GM21447 (cell line): ENCODE measurements around the gene CTRB2.
"Not testable (repeated sequence)": the region's sequence is repeated elsewhere in the genome, so short reads cannot be mapped to it uniquely, and the experiment has no call there.

Source experiments
- ATAC-seq: cut with Tn5 transposase; IDR thresholded peaks from one replicate; pipeline ENCODE4 v1.9.1; 2021; ENCODE audit not compliant: unreplicated experiment

CTRB2 gene

GRCh38 chr16:75242436-75243078 is 35.6 kb upstream of the CTRB2 start:
- ATAC-seq = not testable (repeated sequence)

- ATAC-seq = no peak
Observed at GRCh38 chr16:75241955-75242354, 35.0 kb upstream of the CTRB2 start.

GRCh38 chr16:75241412-75241811 is 34.5 kb upstream of the CTRB2 start:
- ATAC-seq = no peak

DNA sequence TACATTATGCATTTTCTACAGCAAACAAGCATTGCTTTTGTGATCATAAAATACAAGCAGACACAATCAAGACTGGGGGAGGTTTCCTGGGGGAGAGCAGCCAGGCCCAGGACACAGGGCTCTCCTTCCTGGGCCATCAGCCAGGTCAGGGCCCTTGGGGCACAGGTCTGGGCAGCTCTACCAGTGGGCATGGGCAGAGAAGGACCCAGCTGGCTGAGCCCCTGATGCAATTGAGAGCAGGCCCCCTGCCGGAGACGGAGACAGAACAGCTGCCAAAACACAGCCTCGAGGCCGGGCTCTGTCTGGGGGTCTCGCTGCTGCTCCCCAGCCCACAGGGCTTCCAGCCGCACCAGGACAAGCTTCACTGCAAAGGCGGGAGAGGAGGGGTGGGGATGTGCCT is 33.7 kb upstream of the CTRB2 start:
- not testable (repeated sequence) for ATAC-seq

DNA sequence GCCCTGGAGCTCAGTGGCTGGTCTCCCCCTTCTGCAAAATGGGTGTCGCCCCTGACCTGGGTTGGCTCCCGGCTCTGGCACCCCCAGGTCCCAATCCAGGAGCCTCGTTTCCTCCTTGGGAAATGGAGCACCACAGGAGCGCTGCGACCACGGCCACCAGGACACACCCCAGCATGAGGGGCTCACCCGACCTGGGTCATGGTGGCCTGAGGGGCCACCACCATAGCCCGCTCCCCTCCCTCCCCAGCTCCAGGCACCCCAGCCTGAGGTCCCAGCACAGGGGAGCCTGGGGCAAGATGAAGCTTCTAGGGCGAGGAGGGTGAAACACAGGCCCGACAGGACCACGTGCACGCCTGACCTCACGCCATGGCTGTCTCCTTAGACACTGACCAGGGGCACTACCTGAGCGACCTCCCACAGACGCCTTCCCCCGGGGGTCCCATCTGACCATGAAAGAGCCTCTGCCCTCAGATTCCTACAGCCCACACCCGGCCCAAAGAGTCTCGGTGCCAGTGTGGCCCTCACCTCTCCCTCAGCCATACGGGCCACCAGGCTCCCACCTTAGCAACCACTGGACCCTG is 32.7 kb upstream of the CTRB2 start:
- ATAC-seq = no peak

- no peak for ATAC-seq
Observed at GRCh38 chr16:75238853-75239541, 32.0 kb upstream of the CTRB2 start.

DNA sequence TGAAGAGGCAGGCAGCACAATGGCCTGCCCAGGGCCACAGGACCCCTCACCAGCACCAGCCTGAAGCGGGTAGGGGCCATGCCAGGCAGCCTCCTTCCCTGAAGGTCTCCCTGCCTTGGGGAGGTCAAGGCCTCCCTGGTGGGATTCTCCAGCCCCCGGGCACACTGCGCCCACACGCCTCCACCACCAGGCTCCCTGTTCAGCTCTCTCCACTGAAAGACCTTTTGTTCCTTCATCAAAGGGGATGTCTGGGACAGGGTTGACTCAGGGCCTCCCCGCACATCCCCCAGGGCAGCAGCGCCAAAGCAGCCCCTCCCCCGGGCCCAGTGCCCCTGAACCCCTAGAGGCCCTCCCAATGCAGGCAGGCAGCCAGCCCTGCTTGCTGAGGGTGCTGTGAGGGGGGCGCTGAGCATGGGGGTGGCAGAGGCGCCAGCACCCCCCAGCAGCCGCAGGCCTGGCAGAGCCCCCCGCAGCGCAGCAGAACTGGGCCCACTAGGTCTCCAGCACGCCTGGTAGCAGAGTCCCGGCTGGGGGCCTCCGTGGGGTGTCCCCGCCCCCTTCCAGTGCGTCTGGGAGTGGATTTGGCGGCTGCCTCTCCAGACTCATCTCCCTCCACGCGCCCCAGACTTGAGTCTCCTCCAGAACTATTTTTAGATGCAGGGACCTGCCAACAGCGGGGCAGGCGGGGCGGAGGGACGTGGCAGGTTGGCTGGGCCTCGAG is 31.3 kb upstream of the CTRB2 start:
- no peak for ATAC-seq

DNA sequence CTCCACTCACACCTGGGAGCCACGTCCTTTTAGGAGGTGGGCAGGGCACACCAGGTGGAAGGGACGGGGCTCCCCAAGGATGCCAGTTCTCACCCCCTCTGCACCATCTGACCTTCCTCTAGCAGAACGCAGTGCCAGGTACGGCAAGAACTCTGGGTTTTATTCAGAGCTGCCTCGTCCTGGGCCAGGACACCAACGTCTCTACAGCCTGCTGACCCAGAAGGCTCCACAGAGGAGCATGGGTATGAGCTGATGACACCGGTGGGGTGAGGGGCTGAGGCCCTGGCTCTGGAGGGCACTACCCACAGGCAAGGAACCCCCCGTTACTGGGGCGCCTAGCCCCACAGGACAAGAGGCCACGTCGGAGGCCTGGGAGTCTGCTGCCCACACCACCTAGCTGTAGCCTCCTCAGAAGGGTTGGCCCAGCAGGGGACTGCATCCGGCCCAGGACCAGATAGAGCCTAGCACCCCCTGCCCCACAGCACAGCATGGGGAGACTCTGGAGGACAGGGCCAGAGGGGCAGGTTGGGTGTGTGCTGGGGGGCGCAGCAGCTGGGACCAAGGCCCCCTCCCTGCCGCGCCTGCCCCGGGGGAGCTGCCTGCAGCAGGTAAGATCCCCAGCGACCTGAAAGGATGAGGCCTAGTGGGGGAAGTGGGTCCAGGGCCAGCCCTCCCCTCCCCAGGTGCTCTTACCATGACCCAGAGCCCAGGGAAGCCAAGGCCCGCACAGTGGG is 30.6 kb upstream of the CTRB2 start:
- ATAC-seq = no peak

DNA sequence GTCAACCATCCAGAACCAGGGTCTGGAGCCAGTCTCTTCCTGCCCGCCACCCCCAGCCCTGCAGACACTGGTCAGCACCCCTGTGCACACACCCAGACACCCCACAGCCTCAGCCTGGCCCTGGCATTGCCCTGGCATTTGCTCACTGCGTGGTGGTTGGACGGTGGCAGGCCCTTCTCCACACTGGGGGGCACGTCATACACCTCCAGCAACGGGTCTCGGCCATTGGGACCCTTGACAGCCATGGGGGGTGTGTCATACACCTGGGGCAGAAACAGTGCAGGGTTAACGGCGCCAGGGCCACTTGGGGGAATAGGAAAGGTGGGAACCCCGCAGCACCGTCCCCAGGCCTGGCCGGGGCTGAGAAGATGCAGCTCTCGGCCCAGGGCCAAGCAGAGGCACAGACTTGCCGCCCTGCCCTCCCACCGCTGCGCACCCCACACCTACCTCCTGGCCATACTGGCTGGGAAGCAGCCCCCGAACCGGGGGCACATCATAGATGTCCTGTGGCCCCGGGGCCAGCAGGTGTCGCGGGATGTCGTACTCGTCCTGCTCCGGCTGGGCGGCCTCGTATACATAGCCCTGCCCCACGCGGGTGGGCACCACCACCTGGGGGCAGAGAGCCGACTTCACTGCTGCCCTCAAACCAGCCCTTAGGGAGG is 29.9 kb upstream of the CTRB2 start:
- no peak for ATAC-seq

DNA sequence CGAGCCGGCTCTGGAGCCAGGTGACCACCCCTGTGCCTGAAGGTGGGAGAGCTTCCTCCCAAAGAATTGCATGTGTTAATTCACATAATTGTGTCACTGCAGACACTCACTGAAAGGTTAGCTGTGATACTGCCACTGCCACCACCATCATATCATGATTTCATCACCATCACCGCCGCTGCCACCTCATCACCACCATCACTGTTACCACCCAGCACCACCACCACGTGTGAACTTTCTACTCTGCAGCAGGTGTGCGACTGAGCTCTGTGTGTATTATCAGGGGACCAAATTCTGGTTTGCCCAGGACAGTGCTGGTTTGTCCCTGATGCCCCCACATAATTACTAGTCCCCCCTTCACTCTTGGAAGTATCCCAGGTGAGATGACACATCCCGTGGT is 29.3 kb upstream of the CTRB2 start:
- ATAC-seq = no peak

GRCh38 chr16:75235721-75236193 is 28.8 kb upstream of the CTRB2 start:
- no peak for ATAC-seq

DNA sequence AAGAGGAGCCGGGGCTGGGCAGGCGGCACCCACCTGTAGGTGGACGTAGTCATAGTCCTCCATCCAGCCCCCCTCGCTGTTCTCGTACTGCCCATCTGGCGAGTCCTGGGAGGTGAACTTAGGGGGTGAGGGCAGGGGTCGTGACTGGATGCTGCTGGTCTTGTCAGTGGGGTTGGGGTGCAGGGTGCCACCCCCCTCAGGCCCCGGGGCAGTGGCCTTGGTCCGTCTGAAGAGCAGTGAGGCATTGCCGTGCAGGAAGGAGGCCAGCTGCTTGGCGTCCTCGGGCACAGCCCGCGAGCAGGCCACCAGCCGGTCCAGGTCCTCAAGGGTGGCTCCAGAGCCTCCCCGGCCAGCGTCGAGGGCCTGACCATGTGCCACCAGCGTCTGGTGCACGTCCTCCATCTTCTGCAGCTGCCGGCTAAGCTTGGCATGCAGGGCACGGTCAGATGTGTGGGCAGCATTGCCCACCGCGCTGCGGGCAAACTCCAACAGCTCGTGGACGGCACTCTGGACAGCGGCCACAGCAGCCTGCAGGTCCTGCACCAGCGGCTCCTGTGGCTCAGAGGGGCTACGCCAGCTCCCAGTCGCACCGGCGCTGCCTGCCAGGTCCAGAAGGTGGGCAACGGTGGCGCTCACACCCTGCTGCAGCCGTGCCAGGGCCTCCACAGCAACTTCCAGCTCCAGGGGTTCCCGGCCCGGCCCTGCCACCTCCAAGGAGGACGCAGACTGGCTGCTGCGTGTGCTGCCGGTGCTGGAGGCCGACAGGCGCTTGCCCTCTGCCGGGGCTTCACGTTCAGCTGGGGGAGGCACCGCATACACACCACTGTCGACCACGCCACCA is 28.1 kb upstream of the CTRB2 start:
- no peak for ATAC-seq

- no peak for ATAC-seq
Observed at GRCh38 chr16:75233611-75233938, 26.6 kb upstream of the CTRB2 start.

- no peak for ATAC-seq
Observed at GRCh38 chr16:75231570-75231969, 24.6 kb upstream of the CTRB2 start.

DNA sequence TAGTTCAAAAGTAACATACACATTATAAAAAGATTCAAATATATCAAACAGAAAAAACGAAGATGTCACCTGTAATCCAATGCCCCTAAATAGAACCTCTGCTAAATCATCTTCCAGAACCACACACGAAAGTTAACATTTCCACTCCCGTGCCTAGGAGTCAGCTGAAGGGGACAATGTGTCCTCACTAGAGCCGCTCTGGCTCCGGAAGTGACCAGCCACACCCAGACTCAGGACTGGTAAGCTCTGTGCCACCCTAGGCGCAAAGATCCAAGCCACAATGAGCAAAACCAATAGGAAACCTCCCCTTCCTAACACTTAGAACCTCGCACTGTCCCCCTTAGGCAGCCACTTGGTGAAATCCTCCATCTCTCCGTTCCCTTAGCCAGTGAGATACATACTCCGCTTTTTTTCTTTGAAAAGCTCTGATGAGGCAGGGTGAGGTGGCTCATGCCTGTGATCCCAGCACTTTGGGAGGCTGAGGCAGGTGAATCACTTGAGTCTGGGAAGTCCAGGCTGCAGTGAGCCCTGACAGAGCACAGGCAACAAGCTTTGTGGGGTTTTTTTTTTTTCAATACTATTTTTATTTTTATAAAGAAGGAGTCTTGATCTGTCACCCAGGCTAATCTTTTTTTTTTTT is 23.6 kb upstream of the CTRB2 start:
- no peak for ATAC-seq

DNA sequence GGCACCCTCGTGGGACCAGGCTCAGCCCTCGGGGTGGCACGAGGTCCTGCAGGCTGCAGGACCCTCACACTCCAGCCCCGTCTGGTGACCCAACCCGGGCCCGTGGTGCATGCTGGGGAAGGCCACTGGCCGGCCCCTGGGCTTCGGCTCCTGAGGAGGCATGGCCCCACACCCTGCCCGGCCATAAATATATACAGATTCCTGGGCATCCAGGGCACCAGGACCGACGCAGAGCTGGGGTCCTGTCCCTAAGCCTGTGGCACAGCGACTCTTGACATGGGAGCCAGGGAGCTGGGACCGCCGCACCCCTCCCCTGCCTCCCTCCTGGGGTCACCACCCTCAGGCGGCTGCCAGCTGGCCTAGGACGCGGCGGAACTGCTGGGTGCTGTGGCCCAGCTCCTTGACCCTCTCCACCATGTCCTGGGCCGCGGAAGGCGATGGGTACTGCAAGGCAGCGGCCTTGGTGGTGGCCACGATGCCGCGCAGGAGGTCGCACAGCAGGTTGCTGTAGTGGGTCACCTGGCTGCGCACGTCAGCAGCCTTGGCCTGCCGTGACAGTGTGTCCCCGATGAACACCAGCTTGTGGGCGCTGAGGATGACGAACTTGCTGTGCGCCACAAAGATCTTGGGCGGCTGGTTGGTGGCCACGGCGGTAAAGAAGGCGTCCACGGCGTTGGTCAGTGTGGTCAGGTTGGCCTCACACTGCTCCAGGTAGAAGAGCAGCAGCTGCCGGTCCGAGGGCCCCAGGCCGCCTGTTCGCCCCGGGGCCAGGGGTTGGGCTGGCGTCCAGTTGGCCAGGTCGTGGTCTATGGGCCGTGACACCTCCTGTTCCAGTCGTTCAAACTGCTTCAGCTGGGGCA is 22.4 kb upstream of the CTRB2 start:
- no peak for ATAC-seq

DNA sequence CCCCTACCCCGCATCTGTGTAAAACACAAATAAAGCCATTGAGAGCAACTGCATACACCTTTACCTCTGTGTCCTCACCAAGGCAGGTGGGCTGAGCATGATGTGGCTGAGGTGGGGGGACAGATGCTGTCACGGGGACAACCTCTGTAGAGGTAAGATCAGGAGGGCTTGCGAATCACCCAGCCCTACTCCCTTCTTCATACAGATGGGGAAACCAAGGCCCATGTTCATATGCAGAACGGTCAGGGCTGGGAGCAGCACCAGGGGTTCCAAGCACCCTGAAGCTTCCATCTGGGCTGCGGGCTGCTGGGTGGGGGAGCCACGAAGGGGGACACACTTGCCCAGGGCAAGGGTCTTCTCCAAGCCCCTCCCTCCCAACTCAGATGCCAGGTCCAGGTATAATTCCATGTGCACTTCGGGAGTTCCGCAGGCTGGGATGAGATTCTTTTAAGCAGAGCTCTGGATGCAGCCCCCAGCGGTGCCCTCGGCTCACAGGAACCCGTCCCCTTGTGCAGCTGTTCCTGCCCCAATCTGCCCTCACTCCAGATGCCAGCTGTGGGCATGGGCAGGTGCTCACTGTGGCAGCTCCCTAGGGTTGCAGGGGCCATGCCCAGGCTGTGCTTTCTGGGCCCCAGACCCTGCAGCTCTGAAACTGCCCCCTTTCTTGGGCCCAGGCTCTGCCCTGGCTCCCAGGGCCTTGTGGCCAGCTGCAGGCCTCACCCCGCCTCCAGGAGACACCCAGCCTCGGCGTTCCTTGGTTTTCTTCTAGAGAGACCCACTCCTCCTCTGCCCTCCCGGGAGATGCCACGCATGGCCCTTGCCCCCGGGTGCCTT is 21.4 kb upstream of the CTRB2 start:
- no peak for ATAC-seq
